ENCODE data around the gene EDEM1.

EDEM1 gene

GRCh38 chr3:5250467-5251195 is 63.1 kb downstream of the EDEM1 start:
- no peaks in the 10 kb centered on the region for H3K4me1 ChIP-seq (ENCODE audit: insufficient read depth, poor library complexity, severe bottlenecking)
- H3K4me3 ChIP-seq (ENCODE audit: severe bottlenecking) = peak overlapping the region; percentile 17

GRCh38 chr3:5251196-5251583 is 63.7 kb downstream of the EDEM1 start:
- no peak for DNase-seq (ENCODE audit: low spot score)
- Histone ChIP-seq H3K4me3 (ENCODE audit: severe bottlenecking) (peak overlapping the region; percentile 17), H3K4me1 (ENCODE audit: insufficient read depth, poor library complexity, severe bottlenecking) (no peaks in the 10 kb centered on the region), H3K9me3 (ENCODE audit: severe bottlenecking) (no peaks in the 10 kb centered on the region), H3K36me3 (ENCODE audit: low read depth) (no peaks in the 10 kb centered on the region), H3K27ac (ENCODE audit: poor library complexity, severe bottlenecking) (no peak overlapping the region), H3K27me3 (ENCODE audit: insufficient read depth, poor library complexity, severe bottlenecking) (no peaks in the 10 kb centered on the region)
- ATAC-seq (ENCODE audit: low read depth) = peak; percentile 35; the same call in 2 of the 3 replicates
- TF ChIP-seq, protein P1, sequence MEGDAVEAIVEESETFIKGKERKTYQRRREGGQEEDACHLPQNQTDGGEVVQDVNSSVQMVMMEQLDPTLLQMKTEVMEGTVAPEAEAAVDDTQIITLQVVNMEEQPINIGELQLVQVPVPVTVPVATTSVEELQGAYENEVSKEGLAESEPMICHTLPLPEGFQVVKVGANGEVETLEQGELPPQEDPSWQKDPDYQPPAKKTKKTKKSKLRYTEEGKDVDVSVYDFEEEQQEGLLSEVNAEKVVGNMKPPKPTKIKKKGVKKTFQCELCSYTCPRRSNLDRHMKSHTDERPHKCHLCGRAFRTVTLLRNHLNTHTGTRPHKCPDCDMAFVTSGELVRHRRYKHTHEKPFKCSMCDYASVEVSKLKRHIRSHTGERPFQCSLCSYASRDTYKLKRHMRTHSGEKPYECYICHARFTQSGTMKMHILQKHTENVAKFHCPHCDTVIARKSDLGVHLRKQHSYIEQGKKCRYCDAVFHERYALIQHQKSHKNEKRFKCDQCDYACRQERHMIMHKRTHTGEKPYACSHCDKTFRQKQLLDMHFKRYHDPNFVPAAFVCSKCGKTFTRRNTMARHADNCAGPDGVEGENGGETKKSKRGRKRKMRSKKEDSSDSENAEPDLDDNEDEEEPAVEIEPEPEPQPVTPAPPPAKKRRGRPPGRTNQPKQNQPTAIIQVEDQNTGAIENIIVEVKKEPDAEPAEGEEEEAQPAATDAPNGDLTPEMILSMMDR (IDR thresholded peaks at IDR 0.05; ENCODE audit: poor library complexity, severe bottlenecking) = no peak

More at GRCh38 chr3:5250467-5251195, 63.1 kb downstream of the EDEM1 start:
- Histone ChIP-seq H3K27ac (ENCODE audit: poor library complexity, severe bottlenecking) (no peak overlapping the region), H3K9me3 (ENCODE audit: severe bottlenecking) (no peaks in the 10 kb centered on the region), H3K27me3 (ENCODE audit: insufficient read depth, poor library complexity, severe bottlenecking) (no peaks in the 10 kb centered on the region), H3K36me3 (ENCODE audit: low read depth) (no peaks in the 10 kb centered on the region)
- ATAC-seq (ENCODE audit: low read depth) (peak; percentile 59), DNase-seq (ENCODE audit: low spot score) (no peak)
- TF ChIP-seq, protein P1 (IDR thresholded peaks at IDR 0.05; ENCODE audit: poor library complexity, severe bottlenecking) = no peak

DNA sequence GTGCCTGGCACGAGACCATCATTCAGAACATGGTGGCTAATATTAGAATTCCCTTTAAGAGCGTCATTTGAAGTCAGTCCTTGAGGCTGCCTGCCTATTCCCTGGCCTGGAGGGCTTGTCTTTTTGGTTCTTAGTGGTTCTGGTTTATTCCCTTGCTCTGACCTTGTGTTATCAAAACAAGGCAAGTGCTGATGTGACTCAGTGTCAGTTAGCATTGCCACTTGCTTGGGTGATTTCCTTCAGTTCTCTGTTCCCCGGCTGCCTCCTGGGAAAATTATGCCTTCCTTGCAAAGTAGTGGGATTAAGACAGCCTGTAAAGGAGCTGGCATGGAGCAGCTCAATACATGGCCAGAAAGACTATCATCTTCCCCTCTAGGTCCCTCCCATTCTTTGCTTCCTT is 64.6 kb downstream of the EDEM1 start:
- no peaks in the 10 kb centered on the region for H3K4me1 ChIP-seq (ENCODE audit: insufficient read depth, poor library complexity, severe bottlenecking)
- no peaks in the 10 kb centered on the region for H3K27me3 ChIP-seq (ENCODE audit: insufficient read depth, poor library complexity, severe bottlenecking)
- ATAC-seq (ENCODE audit: low read depth) (no peak), DNase-seq (ENCODE audit: low spot score) (no peak)
- H3K4me3 ChIP-seq (ENCODE audit: severe bottlenecking) = no peak overlapping the region
- TF ChIP-seq, protein P1 (IDR thresholded peaks at IDR 0.05; ENCODE audit: poor library complexity, severe bottlenecking) = no peak
- H3K36me3 ChIP-seq (ENCODE audit: low read depth) = no peaks in the 10 kb centered on the region
- no peaks in the 10 kb centered on the region for H3K9me3 ChIP-seq (ENCODE audit: severe bottlenecking)
- no peak overlapping the region for H3K27ac ChIP-seq (ENCODE audit: poor library complexity, severe bottlenecking)

DNA sequence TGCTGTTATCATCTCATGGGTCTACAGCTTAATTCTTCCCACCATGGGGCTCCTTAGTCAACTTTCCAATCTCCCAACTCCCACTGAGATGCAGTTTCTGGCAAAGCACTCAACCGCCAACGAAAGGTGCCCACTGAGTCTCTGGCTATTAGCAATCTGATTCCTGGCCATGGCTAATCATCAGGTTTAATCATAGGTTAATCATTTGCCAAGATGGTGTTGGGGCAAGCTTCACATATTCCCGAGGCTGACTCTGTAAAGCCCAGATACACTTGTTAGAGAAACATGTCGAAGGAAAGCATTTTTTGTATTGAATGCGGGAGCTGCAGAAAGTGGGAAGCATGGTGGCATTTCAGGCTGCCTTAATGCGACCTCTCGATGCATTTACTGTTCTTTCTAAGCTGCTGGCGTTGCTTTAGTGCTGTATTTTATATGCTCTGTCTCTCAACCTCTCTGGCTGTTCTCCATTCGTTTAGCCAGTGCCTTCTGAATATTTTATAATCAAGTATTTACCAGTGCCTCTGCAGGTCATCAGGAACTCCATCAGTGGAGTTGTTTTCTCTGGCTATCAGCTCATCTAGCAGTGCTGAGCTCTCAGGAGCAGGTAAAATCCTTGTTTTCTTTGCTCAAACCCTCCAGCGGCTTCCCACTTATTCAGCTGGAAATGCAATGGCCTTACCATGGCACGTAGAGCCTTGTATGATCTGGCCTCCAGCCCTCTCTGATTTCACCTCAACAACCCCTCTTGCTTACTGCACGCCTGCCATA is 67.0 kb downstream of the EDEM1 start:
- Histone ChIP-seq H3K4me1 (ENCODE audit: insufficient read depth, poor library complexity, severe bottlenecking) (no peaks in the 10 kb centered on the region), H3K36me3 (ENCODE audit: low read depth) (no peaks in the 10 kb centered on the region), H3K27ac (ENCODE audit: poor library complexity, severe bottlenecking) (no peak overlapping the region), H3K4me3 (ENCODE audit: severe bottlenecking) (no peak overlapping the region), H3K27me3 (ENCODE audit: insufficient read depth, poor library complexity, severe bottlenecking) (no peaks in the 10 kb centered on the region), H3K9me3 (ENCODE audit: severe bottlenecking) (no peaks in the 10 kb centered on the region)
- TF ChIP-seq, protein P1 (IDR thresholded peaks at IDR 0.05; ENCODE audit: poor library complexity, severe bottlenecking) = no peak
- DNase-seq (ENCODE audit: low spot score) (no peak), ATAC-seq (ENCODE audit: low read depth) (no peak)
